Neural progenitor cell (in vitro differentiated cells): ENCODE results near the gene BTBD9.

Experiments used
- CTCF ChIP-seq: fragments of 200-600 bp; sonication (generic); IDR thresholded peaks from 2 replicates; pipeline ENCODE4 v1.5.1; 2017; ENCODE audit warnings: antibody characterized with exemption, mild to moderate bottlenecking
- EZH2phosphoT487 ChIP-seq: fragments of 200-600 bp; sonication (generic); IDR thresholded peaks from 2 replicates; pipeline ENCODE4 v1.6.1; 2017; ENCODE audit warnings: antibody characterized with exemption

- no peak for TF ChIP-seq CTCF
- no peak for TF ChIP-seq EZH2phosphoT487
Observed at GRCh38 chr6:38350220-38350619, 289.5 kb downstream of the BTBD9 start.
